Epithelial cell of proximal tubule (primary cell): ENCODE results near the gene NOL12. TPM values are rescaled to one million over a fixed set of nuclear protein-coding genes. Genes with fewer than 3 reads are reported as not detected.
A peak's percentile ranks its signal among the peaks of the same experiment; 100 is the strongest.

Experiments
- DNase-seq: peaks from one replicate; pipeline ENCODE4 v3.0.0-alpha.2; 2011; ENCODE audit warnings: low read depth
- H3K4me3 ChIP-seq: 2 replicates; pipeline ENCODE4 v1.5.1; 2011; ENCODE audit warnings: low read depth, mild to moderate bottlenecking, low read length
- CTCF ChIP-seq: conservative IDR thresholded peaks from 2 replicates; pipeline ENCODE4 v1.5.1; 2012; ENCODE audit warnings: low read depth, mild to moderate bottlenecking, low read length
- total RNA-seq: library from RNA; depleted of rRNA; stranded (reverse); fragments of >200 nt; gene quantifications from 2 replicates; pipeline ENCODE4 v1.2.3, GENCODE V29; 2015

Gene NOL12
- total RNA-seq, 1 donor from 2014 or later = 18.2 TPM

- H3K4me3 ChIP-seq = no peak overlapping the region
- TF ChIP-seq CTCF = no peak
- no peak for DNase-seq
Measured at GRCh38 chr22:37732699-37733607, 46.8 kb downstream of the NOL12 start.

- no peak for TF ChIP-seq CTCF
- DNase-seq = no peak
Measured at GRCh38 chr22:37733625-37734401, 47.7 kb downstream of the NOL12 start.

GRCh38 chr22:37734402-37734700 lies 48.2 kb downstream of the NOL12 start:
- no peak for TF ChIP-seq CTCF
- H3K4me3 ChIP-seq = no peak overlapping the region
- DNase-seq = no peak

More at GRCh38 chr22:37733625-37734401, 47.7 kb downstream of the NOL12 start:
- H3K4me3 ChIP-seq = no peak overlapping the region

GRCh38 chr22:37734964-37735451 lies 48.9 kb downstream of the NOL12 start:
- peak; percentile 62 for TF ChIP-seq CTCF
- DNase-seq = no peak
- H3K4me3 ChIP-seq = no peak overlapping the region

GRCh38 chr22:37739035-37739434 lies 52.9 kb downstream of the NOL12 start:
- DNase-seq = no peak
- TF ChIP-seq CTCF = no peak
- no peak overlapping the region for H3K4me3 ChIP-seq

- no peak for TF ChIP-seq CTCF
- H3K4me3 ChIP-seq = no peak overlapping the region
- DNase-seq = no peak
Measured at GRCh38 chr22:37739611-37740049, 53.5 kb downstream of the NOL12 start.
